ENCODE measurements around the gene ADGRD1. TPM values are rescaled to one million over a fixed set of nuclear protein-coding genes. Genes with fewer than 3 reads are reported as not detected.

The ADGRD1 gene
- total and polyA plus RNA-seq, 4 donors = 2.1 to 97.6 (median 31.0) TPM

- DNase-seq (peak in 1 of 2 donors; percentile 63), ATAC-seq (ENCODE audit: low FRiP score) (no peak)
- Histone ChIP-seq H3K9me3 (ENCODE audit: control insufficient read depth, low read length) (no peaks in the 10 kb centered on the region), H3K36me3 (ENCODE audit: control insufficient read depth in 1 of 2, insufficient read depth in 2 of 2, low read length in 1 of 2) (no peaks in the 10 kb centered on the region), H3K27me3 (ENCODE audit: control insufficient read depth in 1 of 2, insufficient read depth in 2 of 2, low read length in 1 of 2) (no peaks in the 10 kb centered on the region), H3K4me1 (ENCODE audit: control insufficient read depth in 1 of 2, insufficient read depth in 2 of 2, low read length in 2 of 2) (no peaks in the 10 kb centered on the region), H3K27ac (ENCODE audit: low read depth in 1 of 2, low read length in 2 of 2) (no peak overlapping the region), H3K4me3 (ENCODE audit: low read length in 2 of 2) (no peak overlapping the region)
- intact Hi-C loops (cut with DNase I) = no loop called here
- 95% methylated on average over 20 of the region's 20 CpGs for WGBS, 2 donors
Observed at GRCh38 chr12:131131077-131131807, 177.5 kb downstream of the ADGRD1 start.

DNA sequence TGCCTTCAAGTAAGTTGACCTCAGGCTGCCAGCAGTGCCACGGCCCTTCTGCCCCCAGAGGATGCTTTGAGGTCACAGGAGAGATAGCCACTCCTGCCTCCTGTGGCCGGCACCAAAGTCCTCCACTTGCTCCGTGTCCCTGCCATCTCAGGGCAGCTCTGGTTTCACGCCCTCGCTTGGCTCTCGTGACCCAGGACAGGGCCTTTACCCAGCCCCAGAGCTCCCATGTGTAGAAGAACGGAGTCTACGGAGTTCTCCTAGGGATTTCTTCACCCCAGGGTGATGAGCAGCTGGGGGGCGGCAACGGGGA, 178.1 kb downstream of the ADGRD1 start:
- 74 to 79% methylated on average over 10 of the region's 10 CpGs for WGBS, 2 donors
- no peaks in the 10 kb centered on the region for H3K4me1 ChIP-seq (ENCODE audit: control insufficient read depth in 1 of 2, insufficient read depth in 2 of 2, low read length in 2 of 2)
- intact Hi-C loops (cut with DNase I) = loop anchor here (2.0 kb wide), 1 partner anchor 215 kb away; no protein-coding TSS in a partner anchor
- no peak overlapping the region for H3K27ac ChIP-seq (ENCODE audit: low read depth in 1 of 2, low read length in 2 of 2)
- no peak overlapping the region for H3K4me3 ChIP-seq (ENCODE audit: low read length in 2 of 2)
- no peaks in the 10 kb centered on the region for H3K27me3 ChIP-seq (ENCODE audit: control insufficient read depth in 1 of 2, insufficient read depth in 2 of 2, low read length in 1 of 2)
- DNase-seq (no peak), ATAC-seq (ENCODE audit: low FRiP score) (no peak)
- H3K9me3 ChIP-seq (ENCODE audit: control insufficient read depth, low read length) = no peaks in the 10 kb centered on the region
- H3K36me3 ChIP-seq (ENCODE audit: control insufficient read depth in 1 of 2, insufficient read depth in 2 of 2, low read length in 1 of 2) = no peaks in the 10 kb centered on the region

- WGBS, 2 donors = 24 to 27% methylated on average over 29 of the region's 29 CpGs
- intact Hi-C loops (cut with DNase I) = loop anchor here (2.0 kb wide), 1 partner anchor 216 kb away; no protein-coding TSS in a partner anchor
- Histone ChIP-seq H3K27ac (ENCODE audit: low read depth in 1 of 2, low read length in 2 of 2) (no peak overlapping the region), H3K36me3 (ENCODE audit: control insufficient read depth in 1 of 2, insufficient read depth in 2 of 2, low read length in 1 of 2) (no peaks in the 10 kb centered on the region), H3K27me3 (ENCODE audit: control insufficient read depth in 1 of 2, insufficient read depth in 2 of 2, low read length in 1 of 2) (no peaks in the 10 kb centered on the region), H3K4me3 (ENCODE audit: low read length in 2 of 2) (no peak overlapping the region), H3K4me1 (ENCODE audit: control insufficient read depth in 1 of 2, insufficient read depth in 2 of 2, low read length in 2 of 2) (no peaks in the 10 kb centered on the region), H3K9me3 (ENCODE audit: control insufficient read depth, low read length) (no peaks in the 10 kb centered on the region)
- DNase-seq (peak; percentile 71 to 90), ATAC-seq (ENCODE audit: low FRiP score) (peak; percentile 74)
Observed at GRCh38 chr12:131132118-131132892, 178.6 kb downstream of the ADGRD1 start.

GRCh38 chr12:131133015-131133905, 179.6 kb downstream of the ADGRD1 start:
- H3K27me3 ChIP-seq (ENCODE audit: control insufficient read depth in 1 of 2, insufficient read depth in 2 of 2, low read length in 1 of 2) = no peaks in the 10 kb centered on the region
- no peaks in the 10 kb centered on the region for H3K9me3 ChIP-seq (ENCODE audit: control insufficient read depth, low read length)
- no peaks in the 10 kb centered on the region for H3K4me1 ChIP-seq (ENCODE audit: control insufficient read depth in 1 of 2, insufficient read depth in 2 of 2, low read length in 2 of 2)
- no peaks in the 10 kb centered on the region for H3K36me3 ChIP-seq (ENCODE audit: control insufficient read depth in 1 of 2, insufficient read depth in 2 of 2, low read length in 1 of 2)
- H3K27ac ChIP-seq (ENCODE audit: low read depth in 1 of 2, low read length in 2 of 2) = no peak overlapping the region
- intact Hi-C loops (cut with DNase I) = loop anchor here (2.0 kb wide), 1 partner anchor 216 kb away; no protein-coding TSS in a partner anchor
- WGBS, 2 donors = 79 to 83% methylated on average over 19 of the region's 19 CpGs
- ATAC-seq (ENCODE audit: low FRiP score) = no peak
- no peak overlapping the region for H3K4me3 ChIP-seq (ENCODE audit: low read length in 2 of 2)
- DNase-seq = peak in 1 of 2 donors; percentile 75

- no peak overlapping the region for H3K4me3 ChIP-seq (ENCODE audit: low read length in 2 of 2)
- H3K36me3 ChIP-seq (ENCODE audit: control insufficient read depth in 1 of 2, insufficient read depth in 2 of 2, low read length in 1 of 2) = no peaks in the 10 kb centered on the region
- H3K4me1 ChIP-seq (ENCODE audit: control insufficient read depth in 1 of 2, insufficient read depth in 2 of 2, low read length in 2 of 2) = no peaks in the 10 kb centered on the region
- intact Hi-C loops (cut with DNase I) = loop anchor here (2.0 kb wide), 1 partner anchor 217 kb away; no protein-coding TSS in a partner anchor
- H3K9me3 ChIP-seq (ENCODE audit: control insufficient read depth, low read length) = no peaks in the 10 kb centered on the region
- WGBS, 2 donors = 78% methylated on average over 5 of the region's 5 CpGs
- no peaks in the 10 kb centered on the region for H3K27me3 ChIP-seq (ENCODE audit: control insufficient read depth in 1 of 2, insufficient read depth in 2 of 2, low read length in 1 of 2)
- no peak overlapping the region for H3K27ac ChIP-seq (ENCODE audit: low read depth in 1 of 2, low read length in 2 of 2)
- DNase-seq (peak in 1 of 2 donors; percentile 17), ATAC-seq (ENCODE audit: low FRiP score) (no peak)
Observed at GRCh38 chr12:131133994-131134393, 180.3 kb downstream of the ADGRD1 start.

DNA sequence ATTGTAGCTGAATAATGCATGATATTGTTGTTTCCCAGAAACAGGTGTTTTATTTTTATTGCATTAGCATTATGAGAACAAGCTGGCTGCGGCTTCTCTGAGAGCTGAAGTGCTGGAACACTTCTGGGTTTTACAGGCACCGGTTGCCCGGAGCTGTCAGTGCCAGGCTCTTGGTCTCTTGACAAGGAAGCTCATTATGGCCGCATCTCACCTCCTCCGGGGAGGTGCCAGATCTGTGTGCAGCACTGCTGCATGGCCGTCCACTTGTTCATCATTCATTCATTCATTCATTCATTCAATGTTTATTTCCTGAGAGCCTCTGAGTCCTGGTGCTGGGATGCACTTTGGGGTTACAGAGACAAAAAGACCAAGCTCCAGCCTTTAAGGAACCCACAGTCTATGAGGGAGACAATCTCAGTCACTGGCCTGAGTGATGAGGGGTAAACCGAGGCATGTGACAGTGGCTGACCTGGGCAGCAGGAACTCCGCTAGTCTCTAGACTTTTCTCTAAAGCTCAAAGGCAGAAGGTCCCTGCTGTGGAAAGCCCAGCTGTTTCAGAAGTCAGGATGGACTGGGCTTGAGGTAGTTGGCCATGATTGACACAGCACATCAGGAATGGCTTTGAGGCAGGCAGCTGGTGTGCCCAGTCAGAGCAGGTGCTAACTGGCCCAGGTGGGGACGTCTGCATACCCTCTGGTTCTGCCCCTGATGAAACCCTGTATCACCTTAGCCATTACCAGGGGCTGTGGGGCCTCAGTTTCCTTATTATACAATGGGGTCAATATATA, 181.0 kb downstream of the ADGRD1 start:
- H3K36me3 ChIP-seq (ENCODE audit: control insufficient read depth in 1 of 2, insufficient read depth in 2 of 2, low read length in 1 of 2) = no peaks in the 10 kb centered on the region
- ATAC-seq (ENCODE audit: low FRiP score) (no peak), DNase-seq (peak in 1 of 2 donors; percentile 62)
- WGBS, 2 donors = 79 to 81% methylated on average over 9 of the region's 9 CpGs
- no peak overlapping the region for H3K4me3 ChIP-seq (ENCODE audit: low read length in 2 of 2)
- no peak overlapping the region for H3K27ac ChIP-seq (ENCODE audit: low read depth in 1 of 2, low read length in 2 of 2)
- H3K27me3 ChIP-seq (ENCODE audit: control insufficient read depth in 1 of 2, insufficient read depth in 2 of 2, low read length in 1 of 2) = no peaks in the 10 kb centered on the region
- intact Hi-C loops (cut with DNase I) = no loop called here
- H3K4me1 ChIP-seq (ENCODE audit: control insufficient read depth in 1 of 2, insufficient read depth in 2 of 2, low read length in 2 of 2) = no peaks in the 10 kb centered on the region
- H3K9me3 ChIP-seq (ENCODE audit: control insufficient read depth, low read length) = no peaks in the 10 kb centered on the region

DNA sequence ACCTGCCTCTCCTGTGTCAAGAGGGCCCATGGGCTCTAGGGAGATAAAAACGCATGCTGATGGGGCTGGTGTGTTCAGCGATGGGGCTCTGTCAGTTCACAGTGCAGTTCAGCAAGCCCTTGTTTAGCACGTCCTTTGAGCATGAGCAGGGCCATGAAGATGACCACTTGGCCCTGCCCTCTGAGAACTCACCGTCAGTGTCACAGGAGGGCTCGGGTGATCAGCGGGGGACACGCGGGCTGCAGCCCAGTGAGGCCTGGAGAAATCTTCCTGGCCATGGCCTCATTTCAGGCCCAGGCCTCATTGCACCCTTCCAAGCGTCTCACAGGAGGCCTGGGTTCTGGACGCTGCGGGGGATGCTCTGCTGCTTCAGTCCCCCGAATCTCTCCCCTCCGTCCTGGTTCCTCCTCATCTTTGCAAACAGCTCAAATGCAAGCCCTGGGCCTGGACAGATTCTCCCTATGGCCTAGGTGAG, 181.6 kb downstream of the ADGRD1 start:
- no peaks in the 10 kb centered on the region for H3K9me3 ChIP-seq (ENCODE audit: control insufficient read depth, low read length)
- intact Hi-C loops (cut with DNase I) = no loop called here
- H3K27ac ChIP-seq (ENCODE audit: low read depth in 1 of 2, low read length in 2 of 2) = no peak overlapping the region
- no peaks in the 10 kb centered on the region for H3K27me3 ChIP-seq (ENCODE audit: control insufficient read depth in 1 of 2, insufficient read depth in 2 of 2, low read length in 1 of 2)
- peak in 1 of 2 donors; percentile 64 for DNase-seq
- no peaks in the 10 kb centered on the region for H3K4me1 ChIP-seq (ENCODE audit: control insufficient read depth in 1 of 2, insufficient read depth in 2 of 2, low read length in 2 of 2)
- no peak overlapping the region for H3K4me3 ChIP-seq (ENCODE audit: low read length in 2 of 2)
- no peaks in the 10 kb centered on the region for H3K36me3 ChIP-seq (ENCODE audit: control insufficient read depth in 1 of 2, insufficient read depth in 2 of 2, low read length in 1 of 2)
- 91 to 93% methylated on average over 13 of the region's 13 CpGs for WGBS, 2 donors
- no peak for ATAC-seq (ENCODE audit: low FRiP score)

Measured in aorta (tissue), 5 donors.